Fibroblast of lung (primary cell): ENCODE data around the gene LTBP1.

Source experiments
- EZH2 ChIP-seq: IDR thresholded peaks from 2 replicates; pipeline ENCODE4 v1.5.1; 2012; ENCODE audit warnings: low read length, control low read depth, mild to moderate bottlenecking; ENCODE audit errors: missing control alignments
- TF ChIP-seq, protein P1 (sequence below), 2 donors: IDR thresholded peaks in 1 of 2; conservative IDR thresholded peaks in 1 of 2; 1 replicate in 1 of 2; 2 replicates in 1 of 2; pipeline ENCODE4 v1.5.1; 2011 to 2012; ENCODE audit warnings: low read length in 2 of 2, control low read depth in 1 of 2, inconsistent platforms in 1 of 2, low read depth in 1 of 2, mild to moderate bottlenecking in 1 of 2

DNA sequence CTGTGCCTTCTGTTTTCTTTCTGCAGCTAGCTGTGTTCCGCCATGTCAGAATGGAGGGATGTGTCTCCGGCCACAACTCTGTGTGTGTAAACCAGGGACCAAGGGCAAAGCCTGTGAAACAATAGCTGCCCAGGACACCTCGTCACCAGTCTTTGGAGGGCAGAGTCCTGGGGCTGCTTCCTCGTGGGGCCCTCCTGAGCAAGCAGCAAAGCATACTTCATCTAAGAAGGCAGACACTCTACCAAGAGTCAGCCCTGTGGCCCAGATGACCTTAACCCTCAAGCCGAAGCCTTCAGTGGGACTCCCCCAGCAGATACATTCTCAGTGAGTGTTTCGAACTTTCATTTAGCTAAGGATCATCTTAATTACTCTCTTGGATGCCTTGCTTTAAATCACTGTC lies 74.1 kb downstream of the LTBP1 start:
- TF ChIP-seq, protein P1, sequence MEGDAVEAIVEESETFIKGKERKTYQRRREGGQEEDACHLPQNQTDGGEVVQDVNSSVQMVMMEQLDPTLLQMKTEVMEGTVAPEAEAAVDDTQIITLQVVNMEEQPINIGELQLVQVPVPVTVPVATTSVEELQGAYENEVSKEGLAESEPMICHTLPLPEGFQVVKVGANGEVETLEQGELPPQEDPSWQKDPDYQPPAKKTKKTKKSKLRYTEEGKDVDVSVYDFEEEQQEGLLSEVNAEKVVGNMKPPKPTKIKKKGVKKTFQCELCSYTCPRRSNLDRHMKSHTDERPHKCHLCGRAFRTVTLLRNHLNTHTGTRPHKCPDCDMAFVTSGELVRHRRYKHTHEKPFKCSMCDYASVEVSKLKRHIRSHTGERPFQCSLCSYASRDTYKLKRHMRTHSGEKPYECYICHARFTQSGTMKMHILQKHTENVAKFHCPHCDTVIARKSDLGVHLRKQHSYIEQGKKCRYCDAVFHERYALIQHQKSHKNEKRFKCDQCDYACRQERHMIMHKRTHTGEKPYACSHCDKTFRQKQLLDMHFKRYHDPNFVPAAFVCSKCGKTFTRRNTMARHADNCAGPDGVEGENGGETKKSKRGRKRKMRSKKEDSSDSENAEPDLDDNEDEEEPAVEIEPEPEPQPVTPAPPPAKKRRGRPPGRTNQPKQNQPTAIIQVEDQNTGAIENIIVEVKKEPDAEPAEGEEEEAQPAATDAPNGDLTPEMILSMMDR (conservative IDR thresholded peaks at IDR 0.05 in 1 of 2, IDR thresholded peaks at IDR 0.05 in 1 of 2; ENCODE audit: low read depth in 1 of 2, low read length in 2 of 2), result no peak
- no peak for TF ChIP-seq EZH2
